22Rv1 (cell line): ENCODE measurements around the gene ZNF800.

Experiments
- CTCF ChIP-seq: fragments of 450-650 bp; IDR thresholded peaks from 2 replicates; pipeline ENCODE4 v1.5.1; 2017; ENCODE audit warnings: mild to moderate bottlenecking
- ZFX ChIP-seq: fragments of 450-650 bp; IDR thresholded peaks from 2 replicates; pipeline ENCODE4 v1.6.1; 2017; ENCODE audit warnings: antibody characterized with exemption, borderline replicate concordance

DNA sequence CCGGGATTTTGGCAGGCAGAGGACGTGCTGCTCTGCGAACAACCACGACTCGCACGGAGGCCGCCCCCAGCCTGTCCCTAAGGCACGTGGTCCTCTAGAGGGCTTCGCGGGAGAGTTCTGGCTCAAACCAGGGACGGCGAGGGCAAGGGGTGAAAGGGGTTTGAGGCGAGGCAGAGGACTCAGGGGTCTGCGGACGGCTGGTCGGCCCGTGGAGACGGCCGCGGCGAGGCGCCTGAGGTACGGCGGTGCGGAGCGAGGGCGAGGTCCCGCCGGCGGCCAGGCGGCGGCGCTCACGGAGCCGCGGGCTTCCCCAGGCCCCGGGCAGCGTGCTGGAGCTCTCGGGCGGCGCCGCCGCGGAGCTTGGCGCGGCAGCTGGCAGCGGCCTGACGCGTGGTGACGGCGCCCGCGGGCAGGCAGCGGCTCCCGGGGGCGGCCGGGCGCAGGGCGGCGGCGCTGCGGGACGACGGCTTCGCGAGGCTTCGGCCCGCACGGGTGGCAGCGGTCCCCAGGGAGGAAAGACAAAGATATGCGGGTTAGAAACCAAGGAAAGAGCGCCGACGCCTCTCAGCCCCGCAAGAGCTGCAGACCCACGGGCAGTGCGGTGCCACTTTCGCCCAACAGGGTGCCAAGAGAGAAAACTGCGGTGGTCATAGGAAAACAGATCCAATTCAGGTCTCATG is 44.8 kb downstream of the ZNF800 start:
- peak; percentile 99 for TF ChIP-seq CTCF
- TF ChIP-seq ZFX, result no peak
